K562 (cell line): ENCODE data around the gene KLF17. TPM values are rescaled to one million over a fixed set of nuclear protein-coding genes. Genes with fewer than 3 reads are reported as not detected.

ENCODE experiments used
- ATAC-seq: fragments of 200-7000 bp; cut with Tn5 transposase; 3 replicates; pipeline ENCODE4 v1.9.1; 2020; ENCODE audit warnings: moderate library complexity
- BruUV-seq: library from RNA; stranded (reverse); fragments of 400-500 nt; replicated peaks from 2 replicates; lab custom pipeline; 2021; lab: Mats Ljungman, UMichigan
- CTCF ChIA-PET: fragments of 300-600 bp; formaldehyde crosslinking; extraction: SDS; loops from one replicate; lab custom pipeline; 2021; ENCODE audit warnings: low intra/inter-chr PET ratio; lab: Yijun Ruan, JAX
- POLR2A ChIA-PET: fragments of 300-600, 350-650 bp; sonication (Branson Sonifier 250); formaldehyde crosslinking; extraction: SDS; loops from one replicate; lab custom pipeline; 2021; ENCODE audit warnings: antibody characterized with exemption, inconsistent platforms; lab: Yijun Ruan, JAX
- DNase-seq, 4 experiments: peaks; one replicate each; pipeline versions ENCODE4 v3.0.0 to v3.0.0-alpha.2; 2011 to 2018; ENCODE audit warnings: low spot score in 3 of 4, mixed read lengths in 3 of 4; ENCODE audit errors: extremely low read depth in 1 of 4
- FAIRE-seq: peaks from 2 replicates; lab custom pipeline; 2011; peaks lifted over from hg19 to GRCh38; lab: Jason Lieb, UNC
- H2AFZ ChIP-seq: 2 replicates; pipeline ENCODE4 v1.6.0; 2011; ENCODE audit warnings: low read depth, low read length, control low read depth, inconsistent platforms
- H3K27ac ChIP-seq: fragments of 200-600 bp; 3 replicates; pipeline ENCODE4 v1.8.0; 2011; ENCODE audit warnings: low read depth, mild to moderate bottlenecking, control low read depth, inconsistent platforms, low read length, moderate library complexity, mixed read lengths; ENCODE audit errors: extremely low read depth
- H3K27me3 ChIP-seq, 2 experiments: fragments of 300-600 bp in 1 of 2; 2 replicates in 1 of 2; 3 replicates in 1 of 2; pipeline versions ENCODE4 v1.6.0 to v1.8.0; 2011; ENCODE audit warnings: inconsistent platforms in 2 of 2, low read length in 2 of 2, mild to moderate bottlenecking in 1 of 2, mixed read lengths in 1 of 2, moderate library complexity in 1 of 2; ENCODE audit not compliant: control insufficient read depth in 2 of 2, insufficient read depth in 2 of 2
- H3K36me3 ChIP-seq: fragments of 300-600 bp; 3 replicates; pipeline ENCODE4 v1.8.0; 2011; ENCODE audit warnings: mild to moderate bottlenecking, low read length, inconsistent platforms; ENCODE audit not compliant: control insufficient read depth, insufficient read depth
- H3K4me1 ChIP-seq, 2 experiments: fragments of 200-600 bp in 1 of 2; replicated peaks in 1 of 2; 2 replicates in 1 of 2; 3 replicates in 1 of 2; pipeline versions ENCODE4 v1.5.1 to v1.8.0; 2011; ENCODE audit warnings: inconsistent platforms in 2 of 2, low read length in 2 of 2, mild to moderate bottlenecking in 1 of 2, mixed read lengths in 1 of 2, moderate library complexity in 1 of 2; ENCODE audit not compliant: control insufficient read depth in 2 of 2, insufficient read depth in 2 of 2
- H3K4me2 ChIP-seq: 2 replicates; pipeline ENCODE4 v1.6.1; 2011; ENCODE audit warnings: low read length, control low read depth, inconsistent platforms, mixed read lengths; ENCODE audit not compliant: insufficient read depth
- H3K4me3 ChIP-seq: fragments of 200-600 bp; sonication (generic), shearing (Covaris generic); 2 replicates; pipeline ENCODE4 v1.5.1; 2016; ENCODE audit warnings: control low read depth, inconsistent platforms
- H3K79me2 ChIP-seq: fragments of 200-600 bp; 3 replicates; pipeline ENCODE4 v1.8.0; 2011; ENCODE audit warnings: low read length, inconsistent platforms; ENCODE audit not compliant: control insufficient read depth, insufficient read depth
- H3K9ac ChIP-seq, 2 experiments: 2 replicates each; pipeline versions ENCODE4 v1.6.0 to v1.6.1; 2011; ENCODE audit warnings: low read depth in 2 of 2, low read length in 2 of 2, control low read depth in 1 of 2, inconsistent platforms in 1 of 2, mild to moderate bottlenecking in 1 of 2, mixed read lengths in 1 of 2; ENCODE audit not compliant: insufficient read depth in 1 of 2
- H3K9me1 ChIP-seq: one replicate; pipeline ENCODE4 v1.6.0; 2011; ENCODE audit warnings: inconsistent platforms, mild to moderate bottlenecking, low read length, moderate library complexity; ENCODE audit not compliant: control insufficient read depth, insufficient read depth
- H3K9me3 ChIP-seq: replicated peaks from 2 replicates; pipeline ENCODE4 v1.5.1; 2011; ENCODE audit warnings: low read depth, low read length, inconsistent platforms; ENCODE audit not compliant: control insufficient read depth, insufficient read depth
- H4K20me1 ChIP-seq: replicated peaks from 2 replicates; pipeline ENCODE4 v1.6.1; 2011; ENCODE audit warnings: low read length, inconsistent platforms, mixed read lengths; ENCODE audit not compliant: control insufficient read depth, insufficient read depth
- DPF2 ChIP-seq: fragments of 450-650 bp; IDR thresholded peaks from 2 replicates; pipeline ENCODE4 v1.6.1; 2016
- HNRNPL ChIP-seq: fragments of 200-400 bp; formaldehyde crosslinking; IDR thresholded peaks from 2 replicates; pipeline ENCODE4 v1.6.1; 2017; ENCODE audit warnings: low read depth, mild to moderate bottlenecking, low read length
- ILK ChIP-seq: fragments of 450-650 bp; IDR thresholded peaks from 2 replicates; pipeline ENCODE4 v1.6.1; 2016; ENCODE audit warnings: missing genetic modification characterization, low read depth, mild to moderate bottlenecking, missing compliant biosample characterization, moderate library complexity, borderline replicate concordance
- MEF2A ChIP-seq: IDR thresholded peaks from 2 replicates; pipeline ENCODE4 v1.6.1; 2011; ENCODE audit warnings: low read depth, mild to moderate bottlenecking, low read length, moderate library complexity; ENCODE audit not compliant: control insufficient read depth
- NEUROD1 ChIP-seq: fragments of 150-350 bp; IDR thresholded peaks from 2 replicates; pipeline ENCODE4 v1.6.1; 2014; ENCODE audit warnings: borderline replicate concordance, low read length, low read depth; ENCODE audit not compliant: partially characterized antibody
- POLR2AphosphoS5 ChIP-seq: IDR thresholded peaks from 2 replicates; pipeline ENCODE4 v1.6.1; 2011; ENCODE audit warnings: mild to moderate bottlenecking, low read depth, low read length, moderate library complexity; ENCODE audit not compliant: control insufficient read depth, insufficient read depth
- SREBF1 ChIP-seq: fragments of 150-350 bp; IDR thresholded peaks from 2 replicates; pipeline ENCODE4 v1.6.1; 2014; ENCODE audit warnings: antibody characterized with exemption, low read depth, low read length, borderline replicate concordance
- ZZZ3 ChIP-seq: fragments of 450-650 bp; IDR thresholded peaks from 2 replicates; pipeline ENCODE4 v1.6.1; 2016; ENCODE audit warnings: antibody characterized with exemption, mild to moderate bottlenecking, moderate library complexity
- WGBS: fragments of 100-300 bp; shearing (Covaris generic); methylation state at CpG from one replicate; pipeline ENCODE4 v1.1.6; 2016; ENCODE audit warnings: low coverage, mixed read lengths; ENCODE audit not compliant: insufficient coverage; ENCODE audit errors: missing lambda C conversion rate; 5-methylcytosine and 5-hydroxymethylcytosine counted together
- in situ Hi-C: fragments of 300-500 bp; cut with MboI; formaldehyde crosslinking; loops from 4 replicates; pipeline ENCODE4 v1.15.0; 2018; ENCODE audit warnings: inconsistent platforms, mixed read lengths
- intact Hi-C: fragments of 100-400 bp; cut with micrococcal nuclease; formaldehyde crosslinking; loops from 2 replicates; pipeline ENCODE4 v1.14.2; 2022
- polyA plus RNA-seq, 8 experiments: library from polyadenylated mRNA; depleted of rRNA in 4 of 8; stranded (reverse) in 5 of 8; unstranded in 3 of 8; fragments of >200 nt; fragmentation: Nextera tagmentation in 2 of 8; fragmentation: Illumina TruSeq in 1 of 8; extraction: Ambion mirVana in 2 of 8; extraction: Trizol in 1 of 8; gene quantifications; 2 replicates each; pipeline versions ENCODE4 v1.2.1 to v1.2.3, GENCODE V29; 2011 to 2014; ENCODE audit warnings: inconsistent platforms in 1 of 8, missing spikeins in 1 of 8
- total RNA-seq, 7 experiments: library from RNA; depleted of rRNA in 6 of 7; stranded (reverse); fragments of >200 nt in 6 of 7; fragmentation: Illumina TruSeq in 2 of 7; extraction: Trizol in 2 of 7; gene quantifications; 2 replicates each; pipeline versions ENCODE4 v1.2.1 to v1.2.3, GENCODE V29; 2011 to 2021; ENCODE audit warnings: low replicate concordance in 1 of 7
- TF ChIP-seq, protein P1 (sequence below): fragments of 450-650 bp; IDR thresholded peaks from 2 replicates; pipeline ENCODE4 v1.6.1; 2016; ENCODE audit warnings: mild to moderate bottlenecking
- TF ChIP-seq, protein P2 (sequence below): IDR thresholded peaks from 3 replicates; pipeline ENCODE4 v1.6.1; 2011; ENCODE audit warnings: borderline replicate concordance, mild to moderate bottlenecking, moderate library complexity; ENCODE audit not compliant: insufficient read length; ENCODE audit errors: extremely low read depth

The KLF17 gene
- total and polyA plus RNA-seq, 9 of the 15 experiments (the other 6 are each of a cell fraction or from before 2014, with no cell fraction given) = 0.01 to 0.24 (median 0.13) TPM; not detected in 6

DNA sequence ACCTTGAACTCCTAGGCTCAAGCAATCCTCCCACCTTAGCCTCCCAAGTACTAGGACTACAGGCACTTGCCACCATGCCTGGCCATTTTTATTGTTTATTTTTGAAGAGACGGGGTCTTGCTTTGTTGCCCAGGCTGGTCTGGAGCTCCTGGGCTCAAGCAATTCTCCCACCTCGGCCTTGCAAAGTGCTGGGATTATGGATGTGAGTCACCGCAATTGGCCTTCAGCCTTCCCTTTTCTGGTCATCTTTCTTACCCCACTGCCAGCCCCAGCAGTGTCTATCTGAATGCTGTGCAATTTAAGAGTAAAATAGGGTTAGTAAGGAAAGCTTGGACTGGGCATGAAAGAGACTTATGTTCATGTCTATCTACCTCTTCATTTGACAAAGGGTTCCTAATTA lies 6.1 kb upstream of the KLF17 start:
- H2AFZ ChIP-seq = no peak overlapping the region
- 0% methylated on average over 3 of the region's 3 CpGs for WGBS
- no peak for TF ChIP-seq MEF2A
- no peak for TF ChIP-seq ILK (tag)
- TF ChIP-seq ZZZ3 = no peak
- no peak for TF ChIP-seq HNRNPL
- no peak for TF ChIP-seq DPF2
- TF ChIP-seq SREBF1 = no peak
- TF ChIP-seq POLR2AphosphoS5 = no peak
- TF ChIP-seq NEUROD1 = no peak
- TF ChIP-seq, protein P1, sequence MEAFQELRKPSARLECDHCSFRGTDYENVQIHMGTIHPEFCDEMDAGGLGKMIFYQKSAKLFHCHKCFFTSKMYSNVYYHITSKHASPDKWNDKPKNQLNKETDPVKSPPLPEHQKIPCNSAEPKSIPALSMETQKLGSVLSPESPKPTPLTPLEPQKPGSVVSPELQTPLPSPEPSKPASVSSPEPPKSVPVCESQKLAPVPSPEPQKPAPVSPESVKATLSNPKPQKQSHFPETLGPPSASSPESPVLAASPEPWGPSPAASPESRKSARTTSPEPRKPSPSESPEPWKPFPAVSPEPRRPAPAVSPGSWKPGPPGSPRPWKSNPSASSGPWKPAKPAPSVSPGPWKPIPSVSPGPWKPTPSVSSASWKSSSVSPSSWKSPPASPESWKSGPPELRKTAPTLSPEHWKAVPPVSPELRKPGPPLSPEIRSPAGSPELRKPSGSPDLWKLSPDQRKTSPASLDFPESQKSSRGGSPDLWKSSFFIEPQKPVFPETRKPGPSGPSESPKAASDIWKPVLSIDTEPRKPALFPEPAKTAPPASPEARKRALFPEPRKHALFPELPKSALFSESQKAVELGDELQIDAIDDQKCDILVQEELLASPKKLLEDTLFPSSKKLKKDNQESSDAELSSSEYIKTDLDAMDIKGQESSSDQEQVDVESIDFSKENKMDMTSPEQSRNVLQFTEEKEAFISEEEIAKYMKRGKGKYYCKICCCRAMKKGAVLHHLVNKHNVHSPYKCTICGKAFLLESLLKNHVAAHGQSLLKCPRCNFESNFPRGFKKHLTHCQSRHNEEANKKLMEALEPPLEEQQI = no peak
- TF ChIP-seq, protein P2, sequence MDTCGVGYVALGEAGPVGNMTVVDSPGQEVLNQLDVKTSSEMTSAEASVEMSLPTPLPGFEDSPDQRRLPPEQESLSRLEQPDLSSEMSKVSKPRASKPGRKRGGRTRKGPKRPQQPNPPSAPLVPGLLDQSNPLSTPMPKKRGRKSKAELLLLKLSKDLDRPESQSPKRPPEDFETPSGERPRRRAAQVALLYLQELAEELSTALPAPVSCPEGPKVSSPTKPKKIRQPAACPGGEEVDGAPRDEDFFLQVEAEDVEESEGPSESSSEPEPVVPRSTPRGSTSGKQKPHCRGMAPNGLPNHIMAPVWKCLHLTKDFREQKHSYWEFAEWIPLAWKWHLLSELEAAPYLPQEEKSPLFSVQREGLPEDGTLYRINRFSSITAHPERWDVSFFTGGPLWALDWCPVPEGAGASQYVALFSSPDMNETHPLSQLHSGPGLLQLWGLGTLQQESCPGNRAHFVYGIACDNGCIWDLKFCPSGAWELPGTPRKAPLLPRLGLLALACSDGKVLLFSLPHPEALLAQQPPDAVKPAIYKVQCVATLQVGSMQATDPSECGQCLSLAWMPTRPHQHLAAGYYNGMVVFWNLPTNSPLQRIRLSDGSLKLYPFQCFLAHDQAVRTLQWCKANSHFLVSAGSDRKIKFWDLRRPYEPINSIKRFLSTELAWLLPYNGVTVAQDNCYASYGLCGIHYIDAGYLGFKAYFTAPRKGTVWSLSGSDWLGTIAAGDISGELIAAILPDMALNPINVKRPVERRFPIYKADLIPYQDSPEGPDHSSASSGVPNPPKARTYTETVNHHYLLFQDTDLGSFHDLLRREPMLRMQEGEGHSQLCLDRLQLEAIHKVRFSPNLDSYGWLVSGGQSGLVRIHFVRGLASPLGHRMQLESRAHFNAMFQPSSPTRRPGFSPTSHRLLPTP = no peak

More for the DNA sequence above, 6.1 kb upstream of the KLF17 start:
- Histone ChIP-seq H3K9me3 (no peaks in the 10 kb centered on the region), H3K4me1 (no peaks in the 10 kb centered on the region), H4K20me1 (no peaks in the 10 kb centered on the region; the same call in 1 of the 2 replicates), H3K4me3 (no peak overlapping the region), H3K4me2 (no peak overlapping the region), H3K27ac (no peak overlapping the region), H3K79me2 (no peaks in the 10 kb centered on the region), H3K36me3 (no peaks in the 10 kb centered on the region), H3K27me3 (peaks cover 23 to 41% of the 10 kb centered on the region in 2 experiments; a peak in 4 of 5 replicates), H3K9me1 (no peaks in the 10 kb centered on the region), H3K9ac (no peak overlapping the region)
- intact Hi-C loops = no loop called here
- POLR2A ChIA-PET = interaction anchor here (0.8 to 2.9 kb wide), 4 partner anchors 9 to 105 kb away, joined by 3 to 13 read pairs (median 4); no protein-coding TSS in a partner anchor
- in situ Hi-C loops = no loop called here
- ATAC-seq = no peak
- no peak for FAIRE-seq
- BruUV-seq = no TSS peak
- no peak for DNase-seq
- CTCF ChIA-PET = no interaction called here
